ENCODE results near the gene ACTRT2.

The ACTRT2 gene

GRCh38 chr1:2990376-2991115, 30.7 kb upstream of the ACTRT2 start:
- DNase-seq, result no peak
- H3K4me3 ChIP-seq (ENCODE audit: insufficient read depth, low read depth, low read length, poor library complexity, severe bottlenecking), result no peak overlapping the region
- H3K36me3 ChIP-seq (ENCODE audit: control insufficient read depth, insufficient read depth, low read length), result no peaks in the 10 kb centered on the region
- H3K4me1 ChIP-seq (ENCODE audit: control insufficient read depth, insufficient read depth, low read length, poor library complexity, severe bottlenecking), result no peaks in the 10 kb centered on the region
- H3K27ac ChIP-seq (ENCODE audit: insufficient read depth, low read length, poor library complexity, severe bottlenecking), result no peak overlapping the region
- H3K27me3 ChIP-seq (replicated peaks; ENCODE audit: control insufficient read depth, insufficient read depth, low read length, poor library complexity, severe bottlenecking), result no peaks in the 10 kb centered on the region
- peaks cover 6% of the 10 kb centered on the region for H3K9me3 ChIP-seq (ENCODE audit: control insufficient read depth, low read length)

DNA sequence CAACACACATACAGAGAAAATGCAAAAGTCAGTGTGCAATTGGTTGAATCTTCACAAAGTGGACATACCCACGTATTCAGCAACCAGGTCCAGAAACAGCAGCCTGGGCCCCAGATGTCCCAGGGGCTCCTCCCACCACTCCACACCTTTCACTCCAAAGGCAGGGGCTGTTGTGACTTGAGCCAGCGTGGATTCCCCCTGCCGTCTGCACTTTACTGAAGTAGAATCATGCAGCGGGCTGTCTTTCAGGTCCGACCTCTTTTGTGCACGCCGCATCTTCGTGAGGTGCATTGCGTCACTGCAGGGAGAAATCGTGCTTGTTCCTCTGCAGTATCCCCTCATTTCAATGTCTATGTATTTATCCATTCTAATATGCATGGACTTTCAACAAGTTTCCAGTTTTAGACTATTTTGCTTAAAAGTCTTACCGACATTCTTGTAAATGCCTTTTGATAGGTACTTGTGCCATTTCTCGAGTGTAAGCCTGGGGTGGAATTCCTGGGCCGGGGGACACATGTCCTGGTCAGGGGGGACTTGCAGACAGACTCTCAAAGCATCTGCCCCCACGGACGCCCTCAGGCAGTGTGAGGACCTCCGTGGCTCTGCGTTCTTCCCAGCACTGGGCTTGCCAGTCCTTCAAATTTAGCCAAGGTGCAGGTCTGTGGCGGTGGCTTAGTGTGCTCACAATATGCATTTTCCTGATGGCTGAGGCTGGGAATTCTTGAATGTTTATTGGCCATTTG, 29.3 kb upstream of the ACTRT2 start:
- H3K4me1 ChIP-seq (ENCODE audit: control insufficient read depth, insufficient read depth, low read length, poor library complexity, severe bottlenecking), result no peaks in the 10 kb centered on the region
- H3K27me3 ChIP-seq (replicated peaks; ENCODE audit: control insufficient read depth, insufficient read depth, low read length, poor library complexity, severe bottlenecking), result no peaks in the 10 kb centered on the region
- no peak overlapping the region for H3K4me3 ChIP-seq (ENCODE audit: insufficient read depth, low read depth, low read length, poor library complexity, severe bottlenecking)
- peaks cover 6% of the 10 kb centered on the region for H3K9me3 ChIP-seq (ENCODE audit: control insufficient read depth, low read length)
- H3K27ac ChIP-seq (ENCODE audit: insufficient read depth, low read length, poor library complexity, severe bottlenecking), result no peak overlapping the region
- H3K36me3 ChIP-seq (ENCODE audit: control insufficient read depth, insufficient read depth, low read length), result no peaks in the 10 kb centered on the region
- no peak for DNase-seq

DNA sequence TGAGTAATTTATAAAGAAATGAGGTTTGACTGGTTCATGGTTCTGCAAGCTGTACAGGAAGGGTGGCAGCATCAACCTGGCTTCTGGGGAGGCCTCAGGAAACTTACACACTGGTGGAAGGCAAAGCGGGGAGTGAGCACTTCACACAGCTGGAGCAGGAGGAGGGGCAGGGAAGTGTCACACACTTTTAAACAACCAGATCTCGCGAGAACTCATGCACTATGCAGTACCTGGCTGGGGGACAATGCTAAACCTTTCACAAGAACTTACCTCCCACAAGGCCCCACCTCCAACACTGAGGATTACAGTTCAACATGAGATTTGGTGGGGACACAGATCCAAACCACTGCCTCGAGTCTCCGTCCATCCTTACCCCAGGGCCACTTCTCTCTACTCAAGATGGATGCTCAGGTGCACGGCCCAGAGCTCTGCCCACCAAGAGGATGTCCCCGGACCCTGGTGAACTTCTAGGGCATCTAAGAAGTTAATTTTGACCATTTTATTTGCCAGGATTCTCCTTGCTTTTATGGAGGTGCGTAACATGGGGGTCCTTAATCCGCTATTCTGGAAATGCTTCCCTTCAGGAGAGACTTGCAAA, 22.7 kb upstream of the ACTRT2 start:
- H3K36me3 ChIP-seq (ENCODE audit: control insufficient read depth, insufficient read depth, low read length), result no peaks in the 10 kb centered on the region
- H3K27me3 ChIP-seq (replicated peaks; ENCODE audit: control insufficient read depth, insufficient read depth, low read length, poor library complexity, severe bottlenecking), result no peaks in the 10 kb centered on the region
- no peak overlapping the region for H3K4me3 ChIP-seq (ENCODE audit: insufficient read depth, low read depth, low read length, poor library complexity, severe bottlenecking)
- H3K4me1 ChIP-seq (ENCODE audit: control insufficient read depth, insufficient read depth, low read length, poor library complexity, severe bottlenecking), result no peaks in the 10 kb centered on the region
- H3K27ac ChIP-seq (ENCODE audit: insufficient read depth, low read length, poor library complexity, severe bottlenecking), result no peak overlapping the region
- peaks cover 6% of the 10 kb centered on the region for H3K9me3 ChIP-seq (ENCODE audit: control insufficient read depth, low read length)
- no peak for DNase-seq

DNA sequence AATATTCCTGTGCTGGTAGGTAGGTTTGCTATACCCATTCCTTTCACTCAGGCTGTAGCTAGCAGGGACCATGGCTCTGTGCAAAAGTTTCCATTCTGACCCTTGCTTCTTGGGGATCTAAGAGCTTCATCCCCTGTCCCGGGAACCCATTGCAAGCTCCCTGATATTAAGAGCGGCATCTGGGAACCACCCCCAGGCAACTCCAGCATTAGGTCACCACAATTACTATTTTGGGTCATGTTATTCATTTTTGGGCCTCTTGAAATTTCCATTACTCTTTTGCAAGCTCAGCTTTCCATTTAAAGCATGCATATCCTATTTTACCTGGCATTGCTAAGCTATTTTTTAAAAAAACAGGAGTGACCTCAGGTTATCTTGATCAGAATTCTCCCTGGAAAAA, 22.1 kb upstream of the ACTRT2 start:
- H3K27ac ChIP-seq (ENCODE audit: insufficient read depth, low read length, poor library complexity, severe bottlenecking), result no peak overlapping the region
- no peaks in the 10 kb centered on the region for H3K27me3 ChIP-seq (replicated peaks; ENCODE audit: control insufficient read depth, insufficient read depth, low read length, poor library complexity, severe bottlenecking)
- no peak overlapping the region for H3K4me3 ChIP-seq (ENCODE audit: insufficient read depth, low read depth, low read length, poor library complexity, severe bottlenecking)
- no peaks in the 10 kb centered on the region for H3K4me1 ChIP-seq (ENCODE audit: control insufficient read depth, insufficient read depth, low read length, poor library complexity, severe bottlenecking)
- no peak for DNase-seq
- no peaks in the 10 kb centered on the region for H3K36me3 ChIP-seq (ENCODE audit: control insufficient read depth, insufficient read depth, low read length)
- H3K9me3 ChIP-seq (ENCODE audit: control insufficient read depth, low read length), result peaks cover 5% of the 10 kb centered on the region

DNA sequence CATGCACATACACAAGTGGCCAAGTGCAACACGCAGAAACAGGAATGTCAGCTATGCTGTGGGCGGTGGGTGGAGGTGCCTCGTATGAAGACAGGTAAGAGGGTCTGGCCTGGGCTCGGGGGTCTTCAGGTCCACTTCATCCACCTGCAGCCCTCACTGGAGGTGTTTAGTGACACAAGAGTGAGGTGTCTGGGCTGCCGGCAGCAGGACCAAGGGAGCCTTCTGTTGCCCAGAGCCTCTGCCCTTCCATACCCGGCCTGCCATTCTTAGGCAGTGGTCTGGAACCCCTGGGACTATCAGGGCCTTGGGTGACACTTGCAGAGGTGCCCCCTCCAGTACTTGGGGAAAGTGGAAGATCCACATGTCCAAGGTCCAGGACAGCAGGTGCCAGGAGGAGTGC, 21.7 kb upstream of the ACTRT2 start:
- no peak overlapping the region for H3K4me3 ChIP-seq (ENCODE audit: insufficient read depth, low read depth, low read length, poor library complexity, severe bottlenecking)
- peaks cover under 1% of the 10 kb centered on the region for H3K9me3 ChIP-seq (ENCODE audit: control insufficient read depth, low read length)
- H3K27ac ChIP-seq (ENCODE audit: insufficient read depth, low read length, poor library complexity, severe bottlenecking), result no peak overlapping the region
- no peak for DNase-seq
- H3K4me1 ChIP-seq (ENCODE audit: control insufficient read depth, insufficient read depth, low read length, poor library complexity, severe bottlenecking), result no peaks in the 10 kb centered on the region
- H3K36me3 ChIP-seq (ENCODE audit: control insufficient read depth, insufficient read depth, low read length), result no peaks in the 10 kb centered on the region
- H3K27me3 ChIP-seq (replicated peaks; ENCODE audit: control insufficient read depth, insufficient read depth, low read length, poor library complexity, severe bottlenecking), result no peaks in the 10 kb centered on the region

DNA sequence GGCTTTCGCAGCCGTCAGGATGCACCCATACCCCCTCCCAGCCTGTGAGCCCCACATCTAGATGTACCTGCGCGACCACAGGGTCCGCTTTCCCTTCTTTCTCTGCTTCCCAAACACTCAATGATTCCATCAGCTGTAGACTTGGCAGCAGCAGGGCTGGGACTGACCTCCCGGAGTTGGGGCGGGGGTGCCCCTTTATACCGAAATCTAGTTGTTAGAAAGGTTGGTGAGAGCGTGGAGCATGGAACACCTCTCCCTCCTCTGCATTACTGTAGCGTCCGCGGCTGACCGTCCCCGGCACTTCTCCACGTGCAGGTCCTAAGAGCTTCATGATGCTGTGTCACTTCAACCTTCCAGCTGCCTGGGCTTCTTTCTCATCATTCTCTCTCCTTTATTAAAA, 21.1 kb upstream of the ACTRT2 start:
- H3K27ac ChIP-seq (ENCODE audit: insufficient read depth, low read length, poor library complexity, severe bottlenecking), result no peak overlapping the region
- no peaks in the 10 kb centered on the region for H3K36me3 ChIP-seq (ENCODE audit: control insufficient read depth, insufficient read depth, low read length)
- no peaks in the 10 kb centered on the region for H3K9me3 ChIP-seq (ENCODE audit: control insufficient read depth, low read length)
- no peak overlapping the region for H3K4me3 ChIP-seq (ENCODE audit: insufficient read depth, low read depth, low read length, poor library complexity, severe bottlenecking)
- DNase-seq, result no peak
- no peaks in the 10 kb centered on the region for H3K4me1 ChIP-seq (ENCODE audit: control insufficient read depth, insufficient read depth, low read length, poor library complexity, severe bottlenecking)
- no peaks in the 10 kb centered on the region for H3K27me3 ChIP-seq (replicated peaks; ENCODE audit: control insufficient read depth, insufficient read depth, low read length, poor library complexity, severe bottlenecking)

GRCh38 chr1:3000671-3001470, 20.4 kb upstream of the ACTRT2 start:
- Histone ChIP-seq H3K4me3 (ENCODE audit: insufficient read depth, low read depth, low read length, poor library complexity, severe bottlenecking) (no peak overlapping the region), H3K36me3 (ENCODE audit: control insufficient read depth, insufficient read depth, low read length) (no peaks in the 10 kb centered on the region), H3K9me3 (ENCODE audit: control insufficient read depth, low read length) (no peaks in the 10 kb centered on the region), H3K27me3 (replicated peaks; ENCODE audit: control insufficient read depth, insufficient read depth, low read length, poor library complexity, severe bottlenecking) (no peaks in the 10 kb centered on the region), H3K4me1 (ENCODE audit: control insufficient read depth, insufficient read depth, low read length, poor library complexity, severe bottlenecking) (no peaks in the 10 kb centered on the region), H3K27ac (ENCODE audit: insufficient read depth, low read length, poor library complexity, severe bottlenecking) (no peak overlapping the region)
- DNase-seq, result no peak

- Histone ChIP-seq H3K27ac (ENCODE audit: insufficient read depth, low read length, poor library complexity, severe bottlenecking) (no peak overlapping the region), H3K4me1 (ENCODE audit: control insufficient read depth, insufficient read depth, low read length, poor library complexity, severe bottlenecking) (no peaks in the 10 kb centered on the region), H3K36me3 (ENCODE audit: control insufficient read depth, insufficient read depth, low read length) (no peaks in the 10 kb centered on the region), H3K9me3 (ENCODE audit: control insufficient read depth, low read length) (no peaks in the 10 kb centered on the region), H3K4me3 (ENCODE audit: insufficient read depth, low read depth, low read length, poor library complexity, severe bottlenecking) (no peak overlapping the region), H3K27me3 (replicated peaks; ENCODE audit: control insufficient read depth, insufficient read depth, low read length, poor library complexity, severe bottlenecking) (no peaks in the 10 kb centered on the region)
- no peak for DNase-seq
Measured at GRCh38 chr1:3001471-3002348, 19.6 kb upstream of the ACTRT2 start.

- Histone ChIP-seq H3K27ac (ENCODE audit: insufficient read depth, low read length, poor library complexity, severe bottlenecking) (no peak overlapping the region), H3K4me3 (ENCODE audit: insufficient read depth, low read depth, low read length, poor library complexity, severe bottlenecking) (no peak overlapping the region), H3K27me3 (replicated peaks; ENCODE audit: control insufficient read depth, insufficient read depth, low read length, poor library complexity, severe bottlenecking) (no peaks in the 10 kb centered on the region), H3K36me3 (ENCODE audit: control insufficient read depth, insufficient read depth, low read length) (no peaks in the 10 kb centered on the region), H3K9me3 (ENCODE audit: control insufficient read depth, low read length) (no peaks in the 10 kb centered on the region), H3K4me1 (ENCODE audit: control insufficient read depth, insufficient read depth, low read length, poor library complexity, severe bottlenecking) (no peaks in the 10 kb centered on the region)
- no peak for DNase-seq
Measured at GRCh38 chr1:3002349-3003038, 18.8 kb upstream of the ACTRT2 start.
